Activated gamma-delta T cell treated with Interleukin-2 at 50 U/mL for 16 hours (primary cell): ENCODE measurements around the gene NUDT1.
"Not testable (repeated sequence)": the region's sequence is repeated elsewhere in the genome, so short reads cannot be mapped to it uniquely, and the experiment has no call there.

Experiments
- DNase-seq: peaks from one replicate; pipeline ENCODE4 v3.0.0-alpha.2; 2020

NUDT1 gene

DNA sequence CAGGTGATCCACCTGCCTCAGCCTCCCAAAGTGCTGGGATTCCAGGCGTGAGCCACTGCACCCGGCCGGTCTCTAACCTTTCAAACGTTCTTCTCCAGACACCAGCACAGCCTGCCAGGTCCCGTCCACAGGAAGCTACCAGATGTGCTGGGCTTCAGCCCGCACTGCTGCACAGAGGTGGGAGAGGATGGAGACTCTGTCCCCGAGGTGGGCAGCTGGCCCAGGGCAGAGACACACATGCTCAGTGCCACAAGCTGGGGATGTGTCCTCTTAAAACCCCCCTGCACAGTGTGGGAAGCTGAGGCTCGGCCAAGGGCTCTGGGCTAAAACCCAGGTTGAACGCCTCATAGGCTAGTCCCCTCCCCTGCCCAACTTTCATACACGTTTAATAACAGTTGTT is 9.4 kb downstream of the NUDT1 start:
- DNase-seq: no peak

DNA sequence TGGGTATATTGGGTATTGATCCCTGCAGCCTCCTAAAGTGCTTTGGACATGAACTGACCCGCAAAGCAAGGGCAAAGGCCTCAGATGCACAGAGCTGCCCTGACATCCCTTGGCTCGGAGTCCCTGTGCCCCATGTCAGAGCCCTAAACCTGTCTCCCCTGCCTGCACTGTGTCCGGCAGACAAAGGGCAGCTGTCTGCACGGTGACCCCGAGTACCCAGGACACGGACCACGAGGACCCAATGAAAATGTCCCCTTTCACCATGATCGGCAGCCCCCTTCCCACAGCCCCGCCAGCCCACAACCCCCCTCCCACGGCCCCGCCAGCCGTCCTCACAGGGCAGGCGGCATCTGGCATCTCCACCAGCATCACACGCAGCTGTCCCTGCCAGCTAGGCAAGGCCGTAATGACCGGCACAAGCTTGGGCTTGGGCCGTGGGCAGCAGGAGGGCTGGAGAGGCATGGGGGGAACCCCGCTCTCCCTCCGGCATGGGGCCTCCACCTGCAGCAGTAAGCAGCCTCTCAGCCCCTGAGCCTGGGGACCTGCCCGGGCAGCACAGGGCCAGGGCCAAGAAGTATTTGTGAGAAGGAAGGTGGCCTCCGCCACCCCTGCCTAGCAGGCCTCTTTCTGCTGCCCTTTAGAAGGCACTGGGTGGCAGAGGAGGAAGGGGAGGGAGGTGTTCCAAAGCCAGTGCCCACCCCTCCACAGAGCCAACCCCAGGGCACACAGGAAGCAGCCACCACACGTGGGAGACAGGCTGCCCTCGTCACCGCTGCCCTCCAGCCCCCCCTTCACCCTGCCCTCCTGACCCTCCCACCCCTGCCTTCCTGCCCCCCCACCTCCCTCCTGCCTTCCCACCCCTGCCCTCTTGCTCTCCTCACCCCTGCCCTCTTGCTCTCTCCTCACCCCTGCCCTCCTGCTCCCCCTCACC is 10.1 kb downstream of the NUDT1 start:
- no peak for DNase-seq

GRCh38 chr7:2253021-2253420 is 11.0 kb downstream of the NUDT1 start:
- no peak for DNase-seq

GRCh38 chr7:2253525-2254244 is 11.7 kb downstream of the NUDT1 start:
- no peak for DNase-seq

DNA sequence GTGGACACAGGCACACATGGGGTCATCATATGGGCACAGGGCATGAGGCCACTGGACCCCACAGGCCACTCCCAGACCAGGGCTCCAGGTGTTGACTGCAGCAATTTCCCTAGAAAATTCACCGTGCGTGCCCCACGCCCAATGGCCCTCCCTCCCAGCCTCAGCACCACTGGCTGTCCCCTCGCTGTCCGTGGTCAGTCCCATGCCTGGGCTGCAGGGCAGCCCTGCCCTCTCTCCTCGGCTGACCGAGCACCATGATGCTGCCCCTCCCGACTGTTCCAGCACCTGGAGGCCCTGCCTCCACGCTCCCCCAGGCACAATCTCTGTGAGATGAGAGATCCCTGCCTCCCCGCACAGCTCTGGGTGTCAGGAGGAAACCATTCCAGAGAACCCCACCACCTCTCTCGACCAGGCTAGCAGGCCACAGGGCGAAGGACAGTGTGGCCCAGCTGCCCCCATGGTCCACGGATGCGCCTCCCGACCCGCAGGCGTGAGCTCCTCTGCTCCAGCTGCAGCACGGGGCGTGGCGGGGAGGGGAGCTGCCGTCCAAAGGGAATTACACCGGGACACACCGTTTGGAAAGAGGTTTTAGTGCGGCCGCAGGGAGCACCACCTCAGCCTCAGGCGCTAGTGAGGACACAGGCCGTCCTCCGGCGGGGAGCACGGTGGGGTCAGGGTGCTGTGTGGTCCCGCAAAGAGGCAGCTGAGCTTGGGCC is 12.6 kb downstream of the NUDT1 start:
- DNase-seq: no peak

DNA sequence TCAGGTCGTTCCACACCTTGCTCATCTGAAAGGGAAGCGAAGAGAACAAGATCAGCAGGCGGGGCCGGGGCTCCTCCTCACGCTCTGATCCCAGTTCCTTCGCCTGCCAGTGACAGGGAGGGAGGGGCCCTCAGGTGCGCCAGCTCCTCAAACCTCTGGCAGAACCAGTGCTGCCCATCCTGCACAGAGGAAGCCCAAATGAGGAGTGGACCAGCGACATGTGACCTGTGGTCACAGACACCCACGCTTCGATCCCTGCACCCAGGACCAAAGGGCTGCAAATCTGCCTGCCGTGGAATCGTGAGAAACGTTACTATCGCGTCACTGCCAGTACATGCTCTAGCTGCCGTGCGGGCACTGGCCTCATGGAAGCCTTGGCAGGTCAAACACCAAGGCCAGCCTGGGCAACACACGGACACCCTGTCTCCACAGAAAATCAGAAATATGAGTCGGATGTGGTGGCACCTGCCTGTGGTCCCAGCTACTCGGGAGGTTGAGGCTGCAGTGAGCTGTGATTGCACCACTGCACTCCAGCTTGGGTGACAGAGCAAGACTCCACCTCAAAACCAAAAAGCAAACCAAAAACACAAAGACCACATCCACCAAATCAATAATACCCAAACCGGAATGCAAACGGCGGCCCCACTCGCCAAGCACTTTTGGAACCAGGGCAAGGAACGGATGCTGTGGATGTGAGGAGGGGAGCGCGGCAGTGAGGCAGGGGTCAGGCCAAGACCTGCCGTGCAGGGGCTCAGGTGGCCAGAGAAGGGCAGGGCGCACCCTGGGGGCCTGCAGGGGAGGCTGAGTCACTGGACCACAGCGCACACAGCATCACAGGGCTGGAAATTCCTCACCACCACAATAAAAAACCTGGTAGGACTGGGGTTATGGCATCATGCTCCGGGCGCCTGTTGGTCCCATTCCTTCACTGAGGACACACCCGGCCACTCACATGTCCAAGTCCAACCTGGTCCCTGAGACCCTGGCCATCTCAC is 13.4 kb downstream of the NUDT1 start:
- DNase-seq: no peak

DNA sequence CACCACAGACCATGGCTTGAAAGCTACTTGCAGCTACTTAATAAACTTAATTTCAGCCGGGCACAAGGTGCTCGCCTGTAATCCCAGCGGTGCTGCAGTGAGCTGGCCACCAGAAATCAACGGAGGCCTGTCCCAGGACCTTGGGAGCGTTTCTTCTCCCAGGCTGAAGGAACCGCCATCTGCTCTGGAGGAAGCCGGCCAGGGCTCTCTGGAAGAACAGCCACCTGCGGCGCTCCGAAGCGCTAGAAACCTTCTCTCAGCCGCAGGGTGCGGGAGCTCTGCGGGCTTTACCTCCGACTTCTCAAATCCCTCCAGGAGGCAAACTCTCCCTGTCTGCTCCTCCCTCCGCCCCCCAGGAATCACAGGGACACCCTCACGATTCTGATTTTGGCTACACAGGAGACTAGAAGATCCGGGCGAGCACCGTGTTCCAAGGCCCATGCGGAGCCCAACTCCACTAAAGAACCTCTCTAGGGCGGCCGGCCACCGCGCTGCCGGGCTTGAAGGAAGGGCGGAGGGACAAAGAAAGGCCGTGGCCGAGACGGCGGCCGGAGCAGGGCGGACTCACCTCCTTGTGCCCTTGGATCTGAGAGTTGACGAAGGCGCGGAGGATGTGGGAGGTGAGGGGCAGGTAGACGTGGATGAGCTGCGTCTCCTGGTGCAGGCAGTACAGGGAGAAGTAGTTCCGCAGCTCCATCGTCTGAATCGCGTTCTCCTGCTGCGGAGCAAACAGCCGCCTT is 14.4 kb downstream of the NUDT1 start:
- no peak for DNase-seq

GRCh38 chr7:2257046-2257551 is 15.1 kb downstream of the NUDT1 start:
- no peak for DNase-seq

- no peak for DNase-seq
Observed at GRCh38 chr7:2257651-2258050, 15.6 kb downstream of the NUDT1 start.

DNA sequence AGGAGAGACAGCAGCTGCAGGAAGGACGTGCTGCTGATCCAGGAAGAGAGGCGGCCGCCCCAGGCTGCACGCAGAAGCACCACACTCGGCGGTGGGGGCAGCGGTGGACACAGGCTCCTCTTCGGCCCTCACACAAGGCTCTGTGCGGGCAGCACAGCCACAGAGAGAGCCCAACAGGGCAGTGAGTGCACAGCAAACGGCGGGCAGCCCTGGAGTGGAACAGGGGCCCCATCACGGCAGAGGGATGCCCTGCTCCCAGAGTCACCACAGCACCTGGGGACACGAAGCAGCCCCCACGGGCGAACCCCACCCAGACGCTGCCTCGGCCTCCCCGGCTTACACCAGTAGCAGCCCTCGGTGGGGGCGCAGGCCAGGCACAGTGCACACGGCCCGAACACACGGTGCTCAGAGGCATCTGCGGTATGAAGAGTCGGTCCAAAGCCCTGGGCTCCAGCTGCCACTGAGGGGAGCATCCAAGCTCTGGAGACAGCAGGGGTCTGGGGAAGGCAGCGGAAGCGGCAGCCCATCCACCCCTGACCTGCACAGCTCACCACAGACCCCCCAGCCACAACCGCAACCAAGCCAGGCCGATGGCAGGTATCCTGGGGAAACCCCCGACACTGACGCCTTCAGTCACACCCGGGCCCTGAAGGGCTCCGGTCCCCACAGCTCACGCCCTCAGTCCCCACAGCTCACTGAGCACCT is 16.8 kb downstream of the NUDT1 start:
- no peak for DNase-seq

DNA sequence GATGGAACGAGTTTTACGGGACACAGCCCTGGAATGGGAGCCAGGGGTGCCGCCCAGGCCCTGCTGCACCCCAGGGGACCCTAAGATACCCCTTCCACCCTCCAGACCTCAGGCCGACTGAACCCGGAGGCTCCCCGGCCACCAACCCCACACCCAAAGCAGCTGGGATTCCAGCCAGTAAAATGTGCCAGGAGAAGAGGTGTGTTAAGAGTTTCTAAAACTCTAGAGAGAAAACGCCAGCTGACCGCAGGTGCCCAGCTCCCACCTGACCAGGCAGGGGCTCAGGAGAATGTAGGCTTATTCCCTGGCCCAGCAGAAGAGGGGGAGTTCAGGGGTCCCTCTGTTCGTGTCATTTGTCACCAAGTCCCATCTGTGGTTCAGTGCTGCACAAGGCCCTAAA is 17.5 kb downstream of the NUDT1 start:
- no peak for DNase-seq

- no peak for DNase-seq
Observed at GRCh38 chr7:2260820-2261219, 18.8 kb downstream of the NUDT1 start.

DNA sequence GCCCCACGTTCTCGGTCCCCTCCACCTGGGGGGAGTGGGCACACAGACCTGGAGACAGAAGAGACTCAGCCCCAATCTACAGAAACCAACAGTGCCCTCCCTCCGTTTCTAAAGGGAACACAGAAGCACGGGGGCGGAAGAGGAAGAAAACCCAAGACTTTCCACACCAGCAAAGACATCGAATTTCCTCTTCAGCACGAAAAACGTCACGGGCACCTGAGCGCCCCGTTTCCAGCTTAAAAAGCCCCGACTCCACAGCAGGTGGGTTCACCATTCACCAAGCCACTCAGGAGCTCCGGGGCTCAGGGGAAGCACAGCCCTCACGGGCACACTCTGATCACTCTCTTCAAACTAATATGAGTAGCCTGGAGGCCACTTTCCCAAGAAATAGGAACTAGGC is 19.6 kb downstream of the NUDT1 start:
- DNase-seq: no peak

DNA sequence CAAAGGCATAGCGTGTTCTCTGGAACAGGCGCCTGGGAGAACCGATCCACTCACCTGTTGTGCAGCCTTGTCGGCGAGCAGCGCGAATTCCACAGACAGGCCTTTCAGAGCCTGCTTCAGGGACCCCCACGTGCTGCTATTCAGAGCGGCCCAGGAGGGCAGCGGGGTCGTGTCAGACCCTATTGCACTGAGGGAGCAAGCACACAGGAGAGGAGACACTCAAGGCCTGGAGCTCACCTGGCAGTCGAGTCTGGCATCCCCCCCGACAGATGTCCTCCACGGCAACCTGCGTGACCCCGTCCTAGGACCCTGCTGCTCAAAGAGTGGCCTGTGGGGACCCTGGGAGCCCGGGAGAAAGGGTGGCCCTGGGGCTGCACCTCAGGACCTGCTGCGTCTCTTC is 21.1 kb downstream of the NUDT1 start:
- no peak for DNase-seq

DNA sequence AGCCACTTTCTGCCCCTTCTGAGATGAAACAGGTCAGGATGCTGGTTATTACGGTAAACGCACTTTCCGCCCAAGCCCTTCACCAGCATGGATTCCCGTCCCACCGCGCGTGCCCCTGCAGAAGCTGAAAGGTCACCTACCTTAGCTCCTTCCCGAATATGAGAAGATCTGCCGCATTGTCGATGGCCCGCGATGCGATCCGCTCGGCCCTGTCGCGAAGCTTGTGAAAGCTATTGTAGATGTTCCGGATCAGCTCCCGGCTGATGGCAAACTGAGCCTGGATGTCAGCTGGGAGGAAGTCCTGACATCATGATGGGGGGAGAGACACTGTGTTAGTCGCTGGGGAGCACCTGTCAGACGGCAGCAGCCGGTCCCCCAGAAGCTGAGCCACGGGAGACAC is 22.1 kb downstream of the NUDT1 start:
- no peak for DNase-seq

DNA sequence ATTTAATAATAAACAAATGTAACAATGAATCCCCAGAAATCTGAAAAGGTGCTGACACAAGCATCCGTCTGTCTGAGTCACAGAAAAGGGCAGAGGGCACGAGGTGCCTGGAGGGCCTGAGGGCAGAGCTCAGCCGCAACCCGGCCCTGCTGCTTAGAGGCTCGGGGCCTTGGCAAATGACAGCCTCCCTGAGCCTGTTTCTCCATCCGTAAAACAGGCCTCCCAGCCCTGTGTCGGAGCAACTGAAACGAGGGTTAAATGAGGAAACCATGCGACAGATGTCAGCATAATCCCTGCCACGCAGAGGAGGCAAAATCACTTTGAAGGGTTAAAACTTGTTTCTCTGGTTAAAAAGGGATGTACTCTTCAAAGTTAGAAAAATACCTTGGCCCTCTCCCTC is 24.9 kb downstream of the NUDT1 start:
- no peak for DNase-seq

- DNase-seq: not testable (repeated sequence)
Observed at GRCh38 chr7:2269089-2269990, 27.3 kb downstream of the NUDT1 start.

DNA sequence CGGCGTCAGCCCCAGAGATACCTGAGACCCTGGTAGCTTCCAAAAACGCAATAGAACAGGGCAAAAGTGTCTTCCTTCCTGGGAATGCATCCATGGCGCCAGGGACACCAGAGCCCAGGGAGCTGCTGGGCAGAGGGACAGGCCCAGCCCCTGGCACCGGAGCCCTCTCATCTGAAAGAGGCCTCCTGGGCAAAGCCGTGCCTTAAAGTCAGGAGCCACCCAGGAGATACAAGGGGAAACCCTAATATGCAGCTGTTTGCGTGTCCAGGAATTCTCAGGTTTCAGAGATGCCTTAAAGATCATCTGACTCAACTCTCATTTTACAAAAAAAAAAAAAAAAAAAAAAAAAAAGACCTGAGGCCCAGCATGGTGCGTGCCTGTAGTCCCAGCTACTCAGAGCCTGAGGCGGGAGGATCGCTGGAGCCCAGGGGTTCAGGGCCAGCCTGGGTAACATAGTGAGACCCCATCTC is 28.0 kb downstream of the NUDT1 start:
- DNase-seq: no peak

GRCh38 chr7:2270495-2270894 is 28.5 kb downstream of the NUDT1 start:
- no peak for DNase-seq
